MM.1S (cell line): ENCODE data around the gene ERCC3.

Experiments
- DNase-seq: peaks from one replicate; pipeline ENCODE4 v3.0.0-alpha.2; 2015
- H2AFZ ChIP-seq: fragments of 300-600 bp; sonication (generic); 2 replicates; pipeline ENCODE4 v1.6.0; 2016; ENCODE audit warnings: antibody characterized with exemption, low read length
- H3F3A ChIP-seq: fragments of 300-600 bp; sonication (generic); 2 replicates; pipeline ENCODE4 v1.6.1; 2016; ENCODE audit warnings: mild to moderate bottlenecking, antibody characterized with exemption, low read length, moderate library complexity, mixed read lengths; ENCODE audit not compliant: insufficient read depth
- H3K27ac ChIP-seq: fragments of 300-600 bp; sonication (generic); 2 replicates; pipeline ENCODE4 v1.5.1; 2016; ENCODE audit warnings: mild to moderate bottlenecking, low read length
- H3K27me3 ChIP-seq: fragments of 300-600 bp; sonication (generic); replicated peaks from 2 replicates; pipeline ENCODE4 v1.6.0; 2016; ENCODE audit warnings: low read length; ENCODE audit not compliant: insufficient read depth
- H3K36me3 ChIP-seq: fragments of 300-600 bp; sonication (generic); replicated peaks from 2 replicates; pipeline ENCODE4 v1.6.1; 2016; ENCODE audit warnings: mild to moderate bottlenecking, low read length, mixed read lengths; ENCODE audit not compliant: insufficient read depth
- H3K4me1 ChIP-seq: fragments of 300-600 bp; sonication (generic); 2 replicates; pipeline ENCODE4 v1.6.1; 2016; ENCODE audit warnings: low read length, mixed read lengths
- H3K4me2 ChIP-seq: fragments of 300-600 bp; sonication (generic); 2 replicates; pipeline ENCODE4 v1.6.0; 2016; ENCODE audit warnings: low read depth, low read length
- H3K4me3 ChIP-seq: fragments of 300-600 bp; sonication (generic); 2 replicates; pipeline ENCODE4 v1.5.1; 2016; ENCODE audit warnings: low read length, mixed read lengths
- H3K79me2 ChIP-seq: fragments of 300-600 bp; sonication (generic); 2 replicates; pipeline ENCODE4 v1.6.1; 2016; ENCODE audit warnings: mixed run types, low read length, mixed read lengths
- H3K9ac ChIP-seq: fragments of 300-600 bp; sonication (generic); 2 replicates; pipeline ENCODE4 v1.6.1; 2016; ENCODE audit warnings: low read length, mixed read lengths
- H3K9me2 ChIP-seq: fragments of 300-600 bp; sonication (generic); replicated peaks from 2 replicates; pipeline ENCODE4 v1.6.1; 2016; ENCODE audit warnings: mild to moderate bottlenecking, low read length, mixed read lengths; ENCODE audit not compliant: insufficient read depth
- H3K9me3 ChIP-seq: fragments of 300-600 bp; sonication (generic); replicated peaks from 2 replicates; pipeline ENCODE4 v1.6.1; 2016; ENCODE audit warnings: mild to moderate bottlenecking, low read length, mixed read lengths; ENCODE audit not compliant: insufficient read depth
- H4K20me1 ChIP-seq: fragments of 300-600 bp; sonication (generic); 2 replicates; pipeline ENCODE4 v1.6.1; 2016; ENCODE audit warnings: mild to moderate bottlenecking, low read length, moderate library complexity, mixed read lengths; ENCODE audit not compliant: insufficient read depth
- EZH2 ChIP-seq: fragments of 300-600 bp; sonication (generic); optimal IDR thresholded peaks from 2 replicates; pipeline ENCODE3; 2017; ENCODE audit warnings: low read depth, mild to moderate bottlenecking, antibody characterized with exemption, low read length, mixed read lengths
- EZH2phosphoT487 ChIP-seq: fragments of 300-600 bp; sonication (generic); IDR thresholded peaks from 2 replicates; pipeline ENCODE4 v1.6.1; 2018; ENCODE audit warnings: antibody characterized with exemption, low read length
- TF ChIP-seq, protein P1 (sequence below): fragments of 300-600 bp; sonication (generic); IDR thresholded peaks from 2 replicates; pipeline ENCODE4 v1.5.1; 2016; ENCODE audit warnings: antibody characterized with exemption, low read length, mixed read lengths

Gene ERCC3

DNA sequence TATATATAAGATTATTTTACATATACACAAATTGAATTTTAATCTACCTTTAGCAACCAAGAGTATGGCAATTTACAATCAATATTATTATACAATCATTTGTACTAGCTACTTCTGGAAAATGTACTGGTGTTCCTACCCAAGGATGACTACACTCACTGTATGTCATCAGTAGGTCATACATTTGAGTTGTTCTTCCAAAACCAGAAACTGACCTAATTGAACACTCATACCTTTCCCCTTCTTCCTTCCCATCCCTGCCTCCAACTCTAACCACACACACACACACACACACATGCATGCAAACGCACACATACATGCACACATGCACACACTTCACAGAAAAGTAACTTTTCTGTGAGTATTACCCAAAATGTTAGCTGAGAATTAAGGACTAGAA lies 8.2 kb upstream of the ERCC3 start:
- H3K4me3 ChIP-seq = no peak overlapping the region
- no peaks in the 10 kb centered on the region for H3K9me3 ChIP-seq
- TF ChIP-seq EZH2 (no peak), EZH2phosphoT487 (no peak)
- TF ChIP-seq, protein P1, sequence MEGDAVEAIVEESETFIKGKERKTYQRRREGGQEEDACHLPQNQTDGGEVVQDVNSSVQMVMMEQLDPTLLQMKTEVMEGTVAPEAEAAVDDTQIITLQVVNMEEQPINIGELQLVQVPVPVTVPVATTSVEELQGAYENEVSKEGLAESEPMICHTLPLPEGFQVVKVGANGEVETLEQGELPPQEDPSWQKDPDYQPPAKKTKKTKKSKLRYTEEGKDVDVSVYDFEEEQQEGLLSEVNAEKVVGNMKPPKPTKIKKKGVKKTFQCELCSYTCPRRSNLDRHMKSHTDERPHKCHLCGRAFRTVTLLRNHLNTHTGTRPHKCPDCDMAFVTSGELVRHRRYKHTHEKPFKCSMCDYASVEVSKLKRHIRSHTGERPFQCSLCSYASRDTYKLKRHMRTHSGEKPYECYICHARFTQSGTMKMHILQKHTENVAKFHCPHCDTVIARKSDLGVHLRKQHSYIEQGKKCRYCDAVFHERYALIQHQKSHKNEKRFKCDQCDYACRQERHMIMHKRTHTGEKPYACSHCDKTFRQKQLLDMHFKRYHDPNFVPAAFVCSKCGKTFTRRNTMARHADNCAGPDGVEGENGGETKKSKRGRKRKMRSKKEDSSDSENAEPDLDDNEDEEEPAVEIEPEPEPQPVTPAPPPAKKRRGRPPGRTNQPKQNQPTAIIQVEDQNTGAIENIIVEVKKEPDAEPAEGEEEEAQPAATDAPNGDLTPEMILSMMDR = no peak
- H2AFZ ChIP-seq = no peak overlapping the region
- no peaks in the 10 kb centered on the region for H3K79me2 ChIP-seq
- no peak overlapping the region for H3K4me2 ChIP-seq
- H3K36me3 ChIP-seq = no peaks in the 10 kb centered on the region
- DNase-seq = no peak
- no peaks in the 10 kb centered on the region for H3K9me2 ChIP-seq
- H3K4me1 ChIP-seq = no peaks in the 10 kb centered on the region
- no peaks in the 10 kb centered on the region for H3F3A ChIP-seq
- H3K27me3 ChIP-seq = no peaks in the 10 kb centered on the region
- no peak overlapping the region for H3K9ac ChIP-seq
- H4K20me1 ChIP-seq = no peaks in the 10 kb centered on the region
- H3K27ac ChIP-seq = no peak overlapping the region

DNA sequence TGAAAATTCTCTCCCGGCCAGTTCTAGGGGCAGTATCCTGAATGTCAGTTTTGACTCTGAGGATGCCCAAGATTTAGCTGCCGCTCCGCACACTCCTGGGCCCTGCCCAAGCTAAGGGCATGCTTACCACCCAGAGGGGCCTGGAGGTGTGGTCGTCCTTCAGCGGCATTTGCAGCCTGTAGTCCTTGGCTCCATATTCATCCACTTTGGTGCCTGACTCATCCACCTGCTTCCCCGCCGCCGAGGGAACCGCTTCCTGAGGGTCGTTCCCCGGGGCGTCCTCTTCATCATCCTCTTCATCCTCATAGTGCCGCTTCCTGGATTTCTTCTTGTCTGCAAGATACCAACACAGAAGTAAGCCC lies 577 bp downstream of the ERCC3 start:
- H3K4me3 ChIP-seq = peak overlapping the region; percentile 98
- no peak for DNase-seq
- H3K9me3 ChIP-seq = no peaks in the 10 kb centered on the region
- no peaks in the 10 kb centered on the region for H3K27me3 ChIP-seq
- H4K20me1 ChIP-seq = no peaks in the 10 kb centered on the region
- no peaks in the 10 kb centered on the region for H3F3A ChIP-seq
- peak overlapping the region; percentile 88 for H3K9ac ChIP-seq
- peaks cover 18% of the 10 kb centered on the region for H3K79me2 ChIP-seq
- H3K4me1 ChIP-seq = peaks cover 4% of the 10 kb centered on the region; the same call in 1 of the 2 replicates
- peak overlapping the region; percentile 87 for H3K4me2 ChIP-seq
- H2AFZ ChIP-seq = peak overlapping the region; percentile 95
- peaks cover 10% of the 10 kb centered on the region for H3K36me3 ChIP-seq
- TF ChIP-seq, protein P1 = no peak
- TF ChIP-seq EZH2 (no peak), EZH2phosphoT487 (no peak)
- no peaks in the 10 kb centered on the region for H3K9me2 ChIP-seq
- no peak overlapping the region for H3K27ac ChIP-seq

DNA sequence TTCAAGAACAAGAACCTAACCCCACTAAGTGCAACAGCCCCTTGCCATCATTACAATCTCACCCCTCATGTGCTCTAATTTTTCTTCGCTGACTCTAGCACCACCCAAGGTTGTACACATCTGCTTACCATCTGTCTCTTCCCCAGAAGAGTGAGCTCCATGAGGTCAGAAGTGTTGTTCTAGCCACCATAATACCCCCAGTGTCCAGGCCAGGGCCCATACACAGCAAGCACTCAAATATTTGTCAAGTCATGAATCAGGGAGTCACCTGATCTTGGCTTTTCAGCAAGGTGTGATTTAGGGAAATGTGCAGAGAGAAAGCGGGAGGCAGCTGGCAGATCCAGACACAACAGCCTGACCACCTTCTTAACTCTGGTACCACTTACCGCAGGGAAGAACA lies 5.7 kb downstream of the ERCC3 start:
- Histone ChIP-seq H3K4me3 (no peak overlapping the region), H2AFZ (no peak overlapping the region), H4K20me1 (no peaks in the 10 kb centered on the region), H3K36me3 (peaks cover 12% of the 10 kb centered on the region), H3K4me2 (no peak overlapping the region), H3K27me3 (no peaks in the 10 kb centered on the region), H3K9me2 (no peaks in the 10 kb centered on the region), H3K79me2 (peaks cover 9% of the 10 kb centered on the region), H3K9me3 (no peaks in the 10 kb centered on the region), H3K9ac (no peak overlapping the region), H3K4me1 (peaks cover 2% of the 10 kb centered on the region; the same call in 1 of the 2 replicates), H3K27ac (no peak overlapping the region), H3F3A (no peaks in the 10 kb centered on the region)
- DNase-seq = no peak
- TF ChIP-seq EZH2 (no peak), EZH2phosphoT487 (no peak)
- TF ChIP-seq, protein P1 = no peak
